HG02623 (cell line): Measurements from ENCODE around the gene ARMH3.

Experiments
- ATAC-seq: cut with Tn5 transposase; IDR thresholded peaks from one replicate; pipeline ENCODE4 v1.9.1; 2021; ENCODE audit warnings: moderate library complexity; ENCODE audit not compliant: unreplicated experiment

ARMH3 gene

DNA sequence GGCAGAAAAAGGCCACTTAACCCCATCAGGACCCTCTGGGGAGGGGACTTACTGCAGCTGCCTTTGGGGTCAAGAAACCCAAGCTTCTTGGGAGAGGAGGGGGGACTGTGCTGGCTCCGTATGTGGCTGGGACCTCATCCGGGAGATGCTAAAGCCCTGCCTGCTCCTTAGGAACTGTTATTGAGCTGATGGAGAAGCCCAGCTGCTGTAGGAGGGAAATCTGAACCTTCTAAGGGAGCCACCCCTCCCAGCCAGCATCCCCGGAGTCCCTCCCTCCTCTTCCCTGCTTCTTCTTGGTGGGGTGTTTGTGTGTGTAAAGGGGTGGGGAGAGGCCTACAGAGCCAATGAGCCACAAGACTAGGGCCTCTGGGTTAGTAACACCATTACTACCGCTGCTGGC lies 220.6 kb downstream of the ARMH3 start:
- ATAC-seq = no peak

DNA sequence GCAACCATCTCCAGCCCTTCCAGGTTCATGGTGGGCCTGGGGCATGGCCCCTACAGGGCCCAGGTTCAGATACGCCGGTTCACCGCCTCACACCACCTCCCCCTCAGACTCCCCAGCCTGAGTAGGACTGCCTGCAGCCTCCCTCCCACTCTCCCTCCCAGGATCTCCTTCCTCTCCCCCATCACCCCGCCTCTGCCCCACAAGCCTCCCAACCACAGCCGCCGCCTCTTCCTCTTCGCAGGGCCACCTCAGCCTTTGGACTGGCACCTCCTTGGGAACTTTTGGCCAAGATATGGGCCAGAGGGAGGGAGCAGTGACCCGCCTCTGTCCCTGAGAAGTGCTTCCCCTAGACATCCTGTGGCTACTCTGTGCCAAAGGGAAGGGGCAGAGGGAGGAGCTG lies 221.6 kb downstream of the ARMH3 start:
- no peak for ATAC-seq

DNA sequence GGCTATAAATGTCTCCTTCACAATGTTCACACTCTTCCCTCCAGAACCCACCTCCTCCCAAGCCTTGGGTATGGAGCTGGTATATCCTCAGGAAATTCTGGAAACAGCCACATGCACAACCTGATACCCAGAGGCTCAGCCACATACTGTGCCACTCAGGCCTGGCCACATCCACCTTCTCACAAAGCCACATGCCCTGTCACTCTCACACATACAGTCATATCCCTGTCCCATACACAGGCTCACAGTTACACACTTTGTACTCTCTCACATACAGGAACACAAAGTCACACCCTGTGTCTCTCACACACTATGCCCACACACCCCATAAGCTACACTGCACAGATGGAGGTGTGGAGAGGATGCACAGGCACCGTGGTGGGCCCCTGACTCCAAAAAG lies 222.5 kb downstream of the ARMH3 start:
- ATAC-seq = no peak

DNA sequence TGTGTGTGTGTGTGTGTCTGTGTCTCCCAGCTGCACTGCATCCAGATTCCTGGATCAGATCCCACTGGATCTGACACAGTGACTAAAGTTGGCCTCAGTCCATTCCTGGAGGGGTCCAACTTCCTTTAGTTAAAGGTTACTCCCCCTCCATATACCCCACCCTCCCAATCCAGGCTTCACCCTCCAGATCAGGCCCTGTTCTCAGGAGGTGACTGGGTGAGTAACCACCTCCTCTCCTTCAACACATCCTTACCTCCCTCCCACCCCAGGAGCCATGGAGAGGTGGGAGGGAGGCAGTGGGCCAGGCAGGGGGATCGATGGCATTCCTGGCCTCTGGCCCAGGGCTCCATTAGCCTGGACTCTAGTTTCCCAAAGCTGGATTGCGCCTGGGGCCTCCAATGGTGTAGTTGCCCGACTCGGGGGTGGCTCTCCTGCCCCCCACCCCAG lies 223.6 kb downstream of the ARMH3 start:
- ATAC-seq = no peak

DNA sequence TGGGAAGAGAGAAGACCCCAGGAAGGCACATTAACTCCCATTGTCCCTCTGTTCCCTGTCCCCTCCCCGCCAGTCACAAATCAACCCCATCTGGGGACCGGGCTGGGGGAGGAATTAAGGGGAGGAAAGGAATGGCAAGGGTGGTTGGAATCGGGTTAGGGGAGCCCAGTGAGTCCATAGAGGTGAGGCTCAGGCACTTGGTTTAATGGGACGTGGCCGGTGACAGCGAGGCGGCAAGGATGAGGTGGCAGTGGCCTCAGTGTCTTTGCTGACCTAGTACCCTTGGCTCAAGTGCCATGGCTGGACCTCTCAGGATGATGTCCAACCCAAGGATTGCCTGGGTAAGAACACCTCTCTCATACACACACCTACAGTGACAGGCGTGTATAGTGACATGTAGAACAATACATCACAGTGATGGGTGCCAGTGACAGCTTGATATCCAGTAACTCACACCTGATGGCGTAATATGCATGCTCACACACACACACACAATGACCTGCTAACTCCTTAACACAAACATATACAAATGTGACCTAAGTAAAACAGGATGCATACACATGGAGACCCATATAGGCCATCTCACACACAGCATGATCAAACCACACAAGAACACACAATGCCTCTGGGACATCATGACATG lies 224.7 kb downstream of the ARMH3 start:
- ATAC-seq = no peak

DNA sequence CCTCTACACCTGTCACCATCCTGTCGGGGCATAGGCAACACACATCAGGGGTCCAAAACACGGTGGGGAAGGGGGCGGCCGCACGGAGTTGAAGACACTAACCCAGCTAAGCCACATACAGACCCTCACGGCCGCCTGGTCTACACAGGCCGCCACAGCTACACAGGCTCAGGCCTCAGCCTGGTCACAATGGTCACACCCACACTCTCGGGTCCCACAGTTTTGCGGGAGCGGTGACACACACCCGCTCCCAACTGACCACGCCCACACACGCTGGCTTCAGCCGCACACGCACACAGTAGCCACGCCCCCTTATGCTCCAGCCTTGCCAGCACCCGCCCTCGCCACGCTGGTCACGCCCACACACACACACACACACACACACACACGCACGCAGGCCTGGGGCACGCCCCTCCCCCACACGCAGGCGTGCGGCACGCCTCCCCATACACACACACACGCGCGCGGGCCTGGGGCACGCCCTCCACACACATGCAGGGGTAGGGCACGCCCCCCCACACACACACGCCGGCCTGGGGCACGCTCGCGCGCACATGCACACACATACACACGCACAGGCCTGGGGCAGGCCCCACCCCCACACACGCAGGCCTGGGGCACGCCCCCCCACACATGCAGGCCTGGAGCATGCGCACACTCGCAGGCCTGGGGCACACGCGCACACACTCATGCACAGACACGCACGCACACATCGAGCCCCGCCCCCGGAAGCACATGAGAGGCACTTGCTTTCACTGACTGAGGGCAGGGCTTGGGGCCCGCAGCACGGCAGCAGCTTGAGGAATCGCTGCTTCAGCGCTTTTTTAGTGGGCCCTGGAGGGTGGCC lies 225.4 kb downstream of the ARMH3 start:
- peak; percentile 46 for ATAC-seq

DNA sequence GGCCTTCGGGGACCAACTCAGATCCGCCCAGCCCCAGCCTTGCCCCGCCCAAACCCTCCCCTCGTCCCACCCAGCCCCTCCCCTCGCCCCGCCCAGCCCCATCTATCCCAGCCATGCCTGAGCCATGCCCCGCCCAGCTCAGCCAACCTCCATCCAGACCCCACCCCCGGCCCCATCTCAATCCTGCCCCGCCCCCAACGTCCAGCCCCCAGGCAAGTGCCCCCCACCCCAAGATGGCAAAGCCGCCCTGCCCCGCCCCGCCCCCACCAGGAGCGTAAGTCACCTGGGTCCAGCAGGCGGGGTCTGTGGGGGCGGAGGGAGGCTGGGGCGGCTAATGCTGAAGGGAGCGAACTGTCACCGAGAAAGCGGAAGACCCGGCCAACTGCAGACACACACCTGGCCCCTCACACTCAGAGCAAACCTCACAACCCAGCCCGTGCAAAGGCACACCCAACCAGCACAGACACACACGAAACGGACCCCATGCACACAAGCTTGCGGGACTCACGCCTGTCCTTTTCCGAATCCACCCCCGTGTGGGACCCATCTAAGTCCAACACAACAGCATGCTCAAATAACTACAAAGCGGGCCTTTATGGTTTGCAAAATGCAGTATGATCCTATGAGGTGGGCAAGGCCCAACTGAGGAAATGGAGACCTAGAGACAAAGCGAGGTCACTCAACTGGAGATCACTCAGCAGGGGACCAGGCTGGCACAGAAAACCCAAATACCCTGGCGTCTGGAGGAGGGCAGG lies 226.2 kb downstream of the ARMH3 start:
- ATAC-seq = peak; percentile 4

DNA sequence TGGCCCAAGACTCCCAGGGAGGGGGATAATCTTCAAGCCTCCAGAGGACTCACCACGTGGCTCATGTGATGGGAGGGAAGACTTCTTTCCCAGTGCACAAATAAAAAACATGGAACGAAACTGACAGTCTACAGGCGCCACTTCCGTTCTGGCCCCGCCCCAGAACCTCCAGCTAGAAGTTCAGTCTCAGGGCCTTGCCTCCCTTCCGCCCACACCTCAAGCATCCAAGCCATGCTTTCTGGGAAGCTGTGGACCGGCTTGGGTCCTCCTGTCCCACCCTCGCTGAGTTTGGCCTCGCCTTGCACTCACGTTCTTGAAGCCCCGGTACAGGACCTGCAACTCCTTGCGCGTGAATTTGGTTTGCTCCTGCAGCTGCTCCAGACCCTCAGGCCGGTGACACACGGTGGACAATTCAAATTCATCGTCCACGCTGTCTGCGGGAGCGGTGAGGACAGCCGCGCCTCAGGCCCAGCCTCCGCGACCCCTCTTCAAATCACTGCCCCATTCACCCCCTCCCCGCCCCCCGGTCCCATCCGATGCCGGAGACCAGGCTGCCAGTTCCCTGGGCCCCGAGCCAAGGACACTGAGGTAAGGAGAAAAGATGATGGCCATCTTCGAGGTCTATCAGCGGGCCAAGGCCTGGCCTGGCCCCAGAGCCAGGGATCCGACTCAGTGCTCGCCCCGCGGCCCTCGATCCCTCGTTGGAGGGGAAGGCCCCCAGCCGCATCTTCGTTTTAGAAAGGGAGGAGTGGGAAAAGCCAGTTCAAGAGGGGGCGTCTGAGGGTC lies 227.0 kb downstream of the ARMH3 start:
- ATAC-seq = no peak

DNA sequence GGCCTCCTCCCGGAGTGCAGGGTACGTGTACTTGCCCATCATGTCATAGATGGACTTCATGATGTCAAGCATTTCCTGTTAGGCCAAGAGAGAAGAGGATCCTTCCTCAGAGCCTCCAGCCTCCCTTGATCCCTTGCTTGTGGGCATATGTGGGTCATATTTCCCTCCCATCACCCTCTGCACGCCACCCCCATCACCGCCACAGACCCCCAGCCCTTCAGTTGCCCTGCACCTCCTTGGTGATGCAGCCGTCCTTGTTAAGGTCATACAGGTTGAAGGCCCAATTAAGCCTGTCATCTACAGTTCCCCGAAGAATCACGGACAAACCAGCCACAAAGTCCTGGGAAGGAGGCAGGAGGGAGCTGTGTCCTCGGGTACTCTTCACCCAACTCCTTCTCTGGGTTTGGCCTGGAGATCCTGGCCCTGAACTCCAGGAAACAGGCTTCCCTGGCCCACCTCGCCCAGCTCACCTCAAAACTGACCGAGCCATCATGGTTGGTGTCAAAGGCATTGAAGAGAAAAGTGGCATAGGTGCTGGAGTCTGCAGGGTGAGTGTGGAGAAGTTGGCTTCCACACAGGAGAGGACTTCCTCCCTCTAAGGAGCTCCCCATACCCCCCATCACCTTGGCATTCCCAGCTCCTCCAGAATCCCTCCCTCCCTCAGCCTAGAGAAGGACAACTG lies 227.9 kb downstream of the ARMH3 start:
- ATAC-seq = no peak

DNA sequence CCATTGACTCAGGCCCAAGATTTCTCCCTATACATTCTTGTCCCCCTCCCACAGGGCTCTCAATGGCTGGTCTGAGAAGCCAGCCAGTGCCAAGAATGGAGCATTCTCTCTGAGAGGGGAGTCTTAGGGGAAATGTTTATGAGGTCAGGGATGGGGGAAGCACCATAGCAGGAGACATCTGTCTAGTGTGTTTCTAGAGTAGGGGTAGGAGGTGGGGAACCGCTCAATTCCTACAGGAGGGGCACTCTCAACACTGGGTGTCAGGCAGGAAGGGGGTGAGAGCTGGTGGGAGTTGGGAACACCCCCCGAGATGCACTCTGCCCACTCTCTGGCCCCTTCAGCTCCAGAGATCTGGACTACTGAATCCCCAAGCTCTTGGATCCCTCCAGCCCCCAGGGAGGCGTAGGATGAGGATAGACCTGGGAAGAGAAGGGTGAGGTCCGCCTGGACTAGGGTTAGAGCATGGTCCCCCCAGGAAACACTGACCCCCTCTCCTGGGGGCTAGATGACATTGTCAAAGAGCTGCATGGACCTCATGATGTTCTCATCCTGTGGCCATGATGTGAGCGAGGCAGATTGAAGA lies 229.0 kb downstream of the ARMH3 start:
- ATAC-seq = no peak

DNA sequence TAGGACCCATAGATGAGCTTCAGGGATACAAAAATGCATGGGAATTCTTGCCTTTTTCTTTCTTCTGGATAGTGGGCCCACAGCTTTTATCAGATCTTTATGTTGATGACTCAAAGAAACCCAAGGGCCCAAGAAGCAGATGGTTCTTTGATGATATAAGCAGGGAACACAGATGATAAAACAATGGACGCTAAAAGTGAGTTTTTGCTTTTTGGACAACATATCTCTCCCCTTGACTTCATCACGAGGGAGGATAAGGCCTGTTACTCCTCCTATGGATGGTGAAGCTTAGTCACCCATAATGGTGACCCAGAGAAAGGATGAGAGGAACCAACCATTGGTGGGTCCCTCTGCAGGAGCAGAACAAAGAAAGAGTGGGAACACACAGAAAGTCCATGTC lies 231.2 kb downstream of the ARMH3 start:
- ATAC-seq = no peak

DNA sequence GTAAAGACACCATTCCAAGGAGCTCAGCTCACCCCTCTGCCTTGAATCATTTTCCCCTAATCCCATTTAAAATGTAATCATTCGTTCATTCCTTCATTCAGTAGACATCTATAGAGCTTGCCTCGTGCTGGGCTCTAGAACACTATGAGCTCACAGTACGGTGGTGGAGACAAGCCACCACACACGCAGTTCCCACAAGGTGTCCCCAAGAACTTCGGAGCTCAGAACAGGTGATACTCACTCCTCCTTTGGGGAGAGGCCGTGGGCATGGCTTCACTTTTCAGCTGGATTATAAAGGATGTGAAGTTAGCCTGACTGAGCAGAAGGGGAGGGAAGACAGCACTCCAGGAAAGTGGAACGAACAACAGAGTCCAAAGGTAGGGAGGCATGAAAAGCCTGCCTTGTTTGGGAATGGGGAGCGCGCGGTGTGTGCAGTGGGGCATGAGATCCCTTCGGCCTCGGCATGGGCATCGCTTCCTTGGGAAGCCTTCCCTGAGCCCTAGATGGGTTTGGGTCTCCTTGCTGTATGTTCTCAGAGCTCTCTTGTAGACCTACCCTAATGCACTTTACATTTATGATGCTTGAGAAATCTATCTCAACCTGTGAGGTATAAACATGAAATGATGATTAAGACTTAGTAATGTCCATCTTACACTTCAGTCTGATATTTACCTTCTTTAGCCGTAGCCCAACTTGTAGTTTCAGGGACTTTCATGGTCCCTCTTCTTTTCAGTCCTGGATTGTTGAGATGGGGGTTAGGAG lies 236.9 kb downstream of the ARMH3 start:
- peak; percentile 12 for ATAC-seq

DNA sequence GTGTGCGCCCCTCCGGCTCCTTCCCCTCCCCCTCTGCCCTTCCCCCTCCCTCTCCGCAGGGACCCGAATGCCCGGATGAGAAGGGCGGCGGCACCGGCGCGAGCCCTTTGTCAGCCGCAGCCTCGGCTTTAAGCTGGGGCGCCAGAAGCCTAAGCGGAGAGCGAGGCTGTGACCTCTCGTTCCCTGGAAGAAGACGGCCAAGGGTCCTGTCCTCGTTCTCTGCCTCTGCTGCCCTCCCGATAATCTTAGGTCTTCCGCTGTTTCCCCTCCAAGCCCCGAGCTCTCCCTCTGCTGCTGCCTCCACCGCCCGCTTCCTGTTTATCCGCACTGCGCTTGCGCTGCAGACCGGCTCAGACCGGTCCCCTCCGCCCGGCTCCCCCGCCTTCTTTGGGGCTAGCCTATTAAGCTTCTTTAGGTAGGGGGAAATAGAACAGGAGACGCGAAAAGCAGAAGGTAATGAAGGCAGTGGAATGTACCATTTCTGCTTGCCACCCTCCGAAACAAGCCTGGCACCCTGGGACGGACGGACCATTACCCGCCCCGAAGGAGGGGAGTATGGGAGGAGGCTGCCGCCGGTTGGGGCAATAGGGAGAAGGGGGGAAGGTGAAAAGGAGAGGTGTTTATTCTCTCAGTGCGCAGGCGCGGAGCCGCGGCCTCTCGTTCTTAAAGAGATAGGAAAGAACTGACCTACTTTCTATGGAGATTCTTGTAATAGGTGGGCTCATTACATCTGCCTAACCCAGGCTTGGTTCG lies 237.7 kb downstream of the ARMH3 start, which contains the start of gene OGA:
Gene OGA (minus strand): TSS at position 326 of the 753 bp plus-strand sequence. CDS start 422 bp downstream, outside the sequence.
- ATAC-seq = peak; percentile 78

DNA sequence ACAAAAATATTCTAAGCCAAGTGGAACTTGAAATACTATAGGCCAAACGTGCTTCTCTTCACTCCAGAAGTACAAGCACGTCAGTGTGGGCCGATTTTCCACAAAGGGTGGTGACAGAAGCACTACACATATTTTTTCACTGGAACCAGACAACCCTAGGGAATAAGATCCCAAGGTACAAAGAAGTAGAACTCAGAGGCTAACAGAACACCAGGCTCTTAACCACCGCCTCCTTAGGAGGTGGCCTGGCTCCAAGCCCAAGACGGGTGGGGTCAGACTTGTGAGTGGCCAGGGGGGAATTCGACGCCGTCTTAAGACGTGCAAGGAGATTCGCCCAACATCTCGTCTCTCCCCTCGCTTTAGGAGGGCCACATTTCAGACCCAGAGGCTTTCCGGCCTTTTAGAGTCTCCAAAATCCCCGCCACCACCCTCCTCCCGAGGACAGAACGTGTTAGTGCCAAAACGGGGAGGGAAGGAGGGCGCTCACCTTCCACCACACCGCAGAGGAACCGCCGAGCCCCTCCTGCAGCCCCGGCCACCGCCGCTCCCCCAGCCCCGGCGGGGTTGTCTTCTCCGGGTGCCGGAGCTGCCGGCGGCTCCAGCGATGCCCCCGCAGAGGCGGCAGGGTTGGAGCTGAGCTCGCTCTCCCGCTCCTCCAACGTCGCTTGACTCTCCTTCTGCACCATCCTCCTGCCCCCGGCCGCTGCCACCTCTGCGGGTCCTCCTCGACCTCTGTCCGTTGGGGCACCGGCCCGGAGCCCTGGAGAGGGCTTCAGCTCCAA lies 238.4 kb downstream of the ARMH3 start:
- ATAC-seq = no peak

DNA sequence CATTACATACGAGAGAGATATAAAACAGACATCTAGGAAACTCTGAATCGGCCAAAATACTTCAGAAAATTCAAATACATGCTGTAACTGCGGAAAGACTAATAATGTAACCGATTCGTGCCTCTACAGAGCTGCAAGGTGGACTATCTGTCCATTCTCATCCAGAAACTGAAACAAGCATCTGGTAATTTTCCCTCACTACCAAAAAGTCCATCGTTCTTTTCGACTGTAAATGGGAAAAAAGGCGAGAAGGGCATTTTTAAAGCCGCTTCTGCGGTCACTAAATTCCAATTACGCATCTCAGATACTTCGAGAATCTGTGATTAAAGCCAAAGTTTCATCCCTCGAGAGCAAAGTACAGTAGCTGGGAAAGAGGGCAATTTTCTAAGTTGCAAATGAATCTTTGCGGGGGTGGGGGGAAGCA lies 239.0 kb downstream of the ARMH3 start:
- ATAC-seq = no peak

DNA sequence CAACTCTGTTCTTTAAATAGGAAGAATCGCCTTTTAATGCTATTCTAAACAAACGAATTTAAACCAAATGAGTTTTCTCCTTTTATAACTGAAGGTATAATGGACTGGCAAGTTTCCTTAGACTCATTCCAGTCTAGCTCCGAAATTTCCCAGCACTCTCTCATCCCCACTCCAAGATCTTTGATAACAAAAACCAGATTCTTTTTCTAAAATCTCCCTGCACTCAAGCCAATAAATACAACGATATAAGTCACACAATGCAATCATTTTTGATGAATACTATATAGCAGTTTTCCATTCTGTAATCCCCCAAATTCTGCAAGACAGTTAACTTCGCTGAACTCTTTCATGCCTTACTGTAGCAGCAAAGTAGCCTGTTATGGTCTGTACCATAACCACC lies 239.6 kb downstream of the ARMH3 start:
- no peak for ATAC-seq

DNA sequence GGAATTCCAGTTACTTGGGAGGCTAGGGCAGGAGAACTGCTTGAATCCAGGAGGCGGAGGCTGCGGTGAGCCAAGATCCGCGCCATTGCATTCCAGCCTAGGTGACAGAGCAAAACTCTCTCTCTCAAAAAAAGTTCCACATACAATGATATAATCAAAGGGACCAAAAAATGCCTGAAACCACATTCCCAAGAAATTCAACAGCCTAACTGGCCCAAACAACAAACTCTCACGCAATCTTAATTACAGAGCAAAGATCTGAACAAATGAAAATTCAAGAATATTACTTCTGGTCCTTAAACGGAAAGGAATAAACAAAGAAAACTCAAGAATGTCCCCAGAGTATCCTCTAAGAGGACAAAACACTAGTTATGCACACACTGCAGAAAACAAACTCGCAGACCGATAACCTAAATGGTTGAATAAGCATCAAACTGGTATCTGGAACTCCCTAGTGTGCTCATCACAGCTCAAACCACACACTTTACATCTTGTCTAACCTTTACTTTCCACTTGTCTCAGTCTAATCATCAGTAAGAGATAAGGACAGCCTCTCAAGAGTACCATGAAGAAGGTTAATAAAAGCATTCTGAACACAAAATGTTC lies 241.4 kb downstream of the ARMH3 start:
- no peak for ATAC-seq
